Colon (tissue), 2 donors: ENCODE measurements around the gene NEO1.

Source experiments
- FAIRE-seq: peaks from 2 replicates; lab custom pipeline; 2012; peaks lifted over from hg19 to GRCh38; lab: Jason Lieb, UNC
- donor health status: control.
- donor health status: control.

The NEO1 gene

DNA sequence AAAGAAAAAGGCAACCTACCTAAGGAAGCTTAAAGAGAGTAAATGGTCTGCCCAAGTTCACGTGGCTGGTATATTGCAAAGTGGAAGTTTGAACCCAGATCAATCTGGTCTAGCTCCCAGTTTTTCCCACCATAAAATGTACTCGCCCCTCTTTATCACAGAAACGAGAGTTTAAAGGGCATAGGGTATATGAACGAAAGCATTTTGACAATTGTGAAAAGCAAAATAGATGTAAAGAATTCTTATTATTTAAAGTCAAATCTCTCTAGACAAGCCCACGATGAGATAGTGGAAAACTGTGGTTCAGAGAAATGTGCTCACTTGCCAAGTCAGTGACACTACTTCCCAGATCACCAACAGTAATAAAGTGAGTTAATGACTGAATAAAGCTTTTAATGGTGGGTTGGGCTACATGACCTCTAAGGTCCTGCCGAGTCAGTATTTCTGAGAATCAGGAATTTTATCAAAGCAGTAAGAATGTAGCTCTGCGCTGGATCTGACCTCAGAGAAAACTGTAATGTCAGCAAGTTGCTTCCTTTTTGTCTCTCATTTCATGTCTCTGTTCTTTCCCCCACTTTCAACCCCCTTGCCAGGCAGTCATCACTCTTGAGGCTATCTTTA, 23.3 kb upstream of the NEO1 start:
- no peak for FAIRE-seq

DNA sequence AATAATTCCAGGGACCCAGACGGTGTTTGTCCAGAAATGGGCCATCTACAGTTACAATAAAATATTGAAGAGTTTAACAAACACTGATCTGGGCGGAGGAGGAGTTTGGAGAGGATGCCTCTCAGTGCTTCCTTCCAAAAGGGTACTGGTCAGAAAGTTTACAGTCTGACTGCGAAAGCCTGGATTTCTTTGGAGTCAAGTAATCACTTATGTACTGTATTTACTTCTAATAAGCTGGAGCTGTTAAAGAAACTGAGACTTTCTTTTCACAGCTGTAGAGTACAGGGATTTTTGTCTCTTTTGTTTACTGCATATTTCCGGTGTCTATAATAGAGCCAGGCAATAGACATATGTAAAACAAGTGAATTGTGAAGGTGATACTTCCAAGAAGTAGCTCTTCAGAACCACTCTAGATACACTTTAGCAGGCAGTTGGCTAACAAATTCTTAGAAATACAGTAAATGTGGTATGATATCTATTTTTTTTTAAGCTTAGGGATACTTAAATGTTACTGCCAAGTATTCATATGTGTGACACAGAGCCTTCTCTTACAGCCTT, 22.1 kb upstream of the NEO1 start:
- FAIRE-seq = no peak

DNA sequence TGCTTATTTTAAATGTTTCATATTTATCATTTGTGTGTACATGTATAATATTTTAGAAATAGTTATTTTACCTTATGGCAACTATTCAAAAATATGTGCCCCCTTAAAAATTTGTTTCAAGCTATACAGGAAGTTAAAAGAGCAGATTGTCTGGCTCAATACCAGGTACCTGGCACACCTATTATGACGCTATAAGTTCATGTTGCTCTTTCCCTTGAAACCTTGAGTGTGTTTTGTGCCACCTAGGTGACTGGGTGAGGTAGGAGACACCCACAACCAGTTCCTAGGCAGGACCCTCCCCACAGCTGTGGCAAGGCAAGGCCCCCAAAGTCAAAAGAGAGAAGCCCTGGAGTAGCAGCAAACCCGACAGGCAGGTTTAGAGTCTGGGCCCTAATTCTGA, 20.6 kb upstream of the NEO1 start:
- FAIRE-seq = no peak

DNA sequence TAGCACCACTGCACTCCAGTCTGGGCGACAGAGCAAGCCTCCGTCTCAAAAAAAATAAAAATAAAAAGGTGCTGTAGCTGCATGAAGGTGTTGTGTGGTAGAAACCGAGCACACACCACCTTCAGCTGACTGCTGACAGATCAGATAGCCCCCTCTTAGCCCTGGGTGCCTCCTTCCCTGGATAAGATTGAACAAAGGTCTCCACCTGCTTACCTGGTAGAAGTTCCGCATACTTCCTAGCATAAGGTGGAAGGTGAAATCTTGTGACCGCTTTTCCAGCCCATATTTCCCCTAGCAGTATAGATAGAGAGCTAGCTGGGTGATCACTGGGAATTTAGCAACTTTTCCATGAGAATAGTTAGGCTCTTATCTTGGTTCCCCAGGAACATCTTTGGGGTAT, 18.7 kb upstream of the NEO1 start:
- FAIRE-seq = no peak

DNA sequence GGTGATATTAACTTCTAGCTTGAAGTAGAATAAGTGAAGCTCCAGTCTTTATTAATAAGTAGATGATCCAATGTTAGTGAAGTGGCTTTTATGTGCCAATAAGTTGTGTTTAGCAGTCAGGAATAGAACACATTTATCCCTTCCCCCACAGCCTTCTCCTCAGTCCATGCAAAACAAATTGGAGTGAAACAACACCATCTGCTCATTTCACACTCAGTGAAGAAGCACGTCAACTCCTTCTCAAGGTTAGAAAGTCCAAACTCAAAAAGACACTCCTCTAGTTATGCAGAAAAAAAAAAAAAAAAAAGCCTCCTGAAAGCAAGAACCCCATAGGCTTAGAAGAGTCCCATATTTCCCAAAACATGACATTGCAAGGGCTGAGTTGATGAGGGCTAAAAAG, 18.0 kb upstream of the NEO1 start:
- no peak for FAIRE-seq

DNA sequence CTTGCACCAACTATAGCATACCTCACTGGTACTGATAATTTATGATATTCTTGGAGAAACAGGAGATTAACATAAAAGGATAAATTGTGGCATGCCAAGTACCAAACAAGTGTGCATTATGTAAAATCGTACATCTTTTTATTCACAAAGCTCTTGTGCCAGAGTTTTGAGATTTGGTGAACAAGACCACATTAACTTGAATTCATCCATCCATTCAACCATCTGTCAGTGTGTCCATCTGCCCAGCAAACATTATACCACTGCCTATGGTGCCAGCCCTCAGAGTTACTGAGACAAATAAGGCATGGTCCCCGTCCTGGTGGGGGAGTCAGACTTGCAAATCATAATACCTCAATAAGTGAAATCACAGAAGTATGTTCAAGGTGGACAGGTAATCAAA, 17.0 kb upstream of the NEO1 start:
- FAIRE-seq = no peak

DNA sequence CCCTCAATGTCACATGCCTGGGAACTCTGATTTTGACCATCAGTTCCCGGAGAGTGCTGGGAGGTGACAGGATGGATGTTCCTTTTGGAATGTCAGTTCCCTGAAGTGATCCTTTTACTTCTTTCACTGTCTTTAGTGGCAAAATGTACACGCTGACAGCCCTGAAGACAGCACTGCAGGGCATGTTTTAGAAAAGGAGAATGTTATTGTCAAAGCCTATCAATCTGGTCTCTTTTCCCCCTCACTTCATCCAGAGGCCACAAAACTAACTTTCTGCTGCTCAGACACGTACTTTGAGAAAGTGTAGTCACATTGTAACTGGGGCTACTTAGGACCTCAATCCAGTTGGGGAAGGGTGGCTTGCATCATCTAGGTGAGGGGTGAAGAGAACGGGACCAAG, 14.0 kb upstream of the NEO1 start:
- FAIRE-seq = no peak

DNA sequence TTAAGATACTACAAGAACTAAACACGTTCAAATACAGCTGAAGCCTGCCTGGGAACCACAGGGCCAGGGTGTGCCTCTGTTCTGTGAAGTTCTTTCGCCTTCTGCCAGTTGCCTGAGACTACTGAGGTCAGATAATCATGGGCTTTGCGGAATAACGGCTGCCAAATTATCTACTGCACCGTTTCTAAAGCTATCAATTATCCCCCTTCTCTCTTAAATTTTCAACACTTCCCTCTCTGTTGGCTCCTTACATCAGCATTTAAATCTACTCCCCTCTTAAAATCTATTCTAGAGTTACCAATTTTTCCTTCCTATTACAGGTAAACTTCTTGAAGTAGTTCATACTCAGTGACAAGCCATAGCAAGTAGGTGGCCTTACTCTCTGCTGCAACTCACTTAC, 6.2 kb upstream of the NEO1 start:
- no peak for FAIRE-seq

DNA sequence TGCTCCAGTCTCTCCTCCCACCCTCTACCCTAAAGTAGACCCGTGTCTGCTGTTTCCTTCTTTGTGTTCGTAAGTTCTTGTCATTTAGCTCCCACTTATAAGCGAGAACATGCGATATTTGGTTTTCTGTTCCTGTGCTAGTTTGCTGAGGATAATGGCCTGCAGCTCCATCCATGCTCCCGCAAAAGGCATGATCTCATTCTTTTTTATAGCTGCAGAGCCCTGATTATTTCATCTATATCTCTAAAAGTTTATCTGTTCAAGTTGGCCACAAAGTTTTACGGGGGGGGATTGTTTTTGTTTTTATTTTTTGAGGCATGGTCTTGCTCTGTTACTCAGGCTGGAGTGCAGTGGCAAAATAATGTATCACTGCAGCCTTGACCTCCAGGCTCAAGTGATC, 4.4 kb upstream of the NEO1 start:
- no peak for FAIRE-seq

DNA sequence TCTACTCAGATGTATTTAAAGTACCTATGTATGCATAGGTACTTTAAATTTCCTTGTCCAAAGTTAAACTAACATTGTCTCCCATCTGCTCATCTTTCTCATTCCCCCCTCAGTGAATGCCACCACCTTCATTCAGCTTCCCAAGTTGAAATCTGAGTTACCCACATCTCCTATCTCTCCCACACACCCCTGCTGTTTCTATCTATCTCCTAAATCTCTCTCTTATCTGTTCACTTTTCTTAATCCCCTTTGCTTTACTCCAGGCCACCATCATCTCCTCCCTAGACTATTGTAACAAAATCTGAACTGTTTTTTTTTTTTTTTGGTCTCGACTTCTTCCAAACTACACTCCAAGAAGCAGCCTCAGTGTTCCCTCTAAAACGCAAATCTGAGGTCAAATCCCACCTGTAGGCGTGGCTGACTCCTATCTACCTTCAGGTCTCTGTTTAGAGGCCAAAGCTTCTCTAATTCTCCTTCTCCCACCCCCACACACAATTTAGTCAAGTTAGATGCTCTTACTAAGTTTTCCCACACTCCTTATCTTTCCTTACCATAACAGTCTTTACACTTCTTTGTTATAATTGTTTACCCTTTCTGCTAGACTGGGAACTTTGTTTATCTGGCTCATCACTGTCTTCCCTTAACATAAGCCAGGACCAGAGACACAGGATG, 3.5 kb upstream of the NEO1 start:
- FAIRE-seq = no peak

DNA sequence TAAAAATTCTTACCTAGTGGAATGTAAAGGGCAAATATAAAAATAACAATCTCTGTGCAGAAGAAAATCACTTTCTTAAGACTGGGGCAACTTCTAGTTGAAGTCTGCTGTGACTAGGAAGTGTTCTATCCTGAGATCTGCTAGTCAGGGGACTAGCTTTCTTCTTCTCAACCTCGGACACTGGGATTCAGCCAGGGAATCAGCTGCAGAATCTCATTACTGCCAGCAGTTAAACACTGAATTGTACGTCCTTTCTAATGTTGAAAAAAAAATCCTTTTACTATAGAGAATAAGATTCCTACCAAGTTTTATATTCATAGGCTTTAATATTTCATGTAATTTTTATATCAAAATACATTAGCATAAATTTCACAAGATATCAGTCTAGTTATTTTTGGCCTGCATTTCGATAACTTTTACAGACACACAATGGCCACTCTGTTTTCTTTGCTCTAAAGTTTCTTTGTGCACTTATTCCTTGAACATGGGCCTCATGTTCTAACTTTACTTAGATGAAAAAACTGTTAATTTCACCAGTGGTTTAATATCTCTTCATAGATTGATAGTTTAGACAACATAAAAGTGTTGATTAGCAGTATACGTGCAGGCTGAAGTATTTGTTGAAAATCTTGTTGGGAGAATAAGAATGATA, 2.6 kb upstream of the NEO1 start:
- FAIRE-seq = no peak

DNA sequence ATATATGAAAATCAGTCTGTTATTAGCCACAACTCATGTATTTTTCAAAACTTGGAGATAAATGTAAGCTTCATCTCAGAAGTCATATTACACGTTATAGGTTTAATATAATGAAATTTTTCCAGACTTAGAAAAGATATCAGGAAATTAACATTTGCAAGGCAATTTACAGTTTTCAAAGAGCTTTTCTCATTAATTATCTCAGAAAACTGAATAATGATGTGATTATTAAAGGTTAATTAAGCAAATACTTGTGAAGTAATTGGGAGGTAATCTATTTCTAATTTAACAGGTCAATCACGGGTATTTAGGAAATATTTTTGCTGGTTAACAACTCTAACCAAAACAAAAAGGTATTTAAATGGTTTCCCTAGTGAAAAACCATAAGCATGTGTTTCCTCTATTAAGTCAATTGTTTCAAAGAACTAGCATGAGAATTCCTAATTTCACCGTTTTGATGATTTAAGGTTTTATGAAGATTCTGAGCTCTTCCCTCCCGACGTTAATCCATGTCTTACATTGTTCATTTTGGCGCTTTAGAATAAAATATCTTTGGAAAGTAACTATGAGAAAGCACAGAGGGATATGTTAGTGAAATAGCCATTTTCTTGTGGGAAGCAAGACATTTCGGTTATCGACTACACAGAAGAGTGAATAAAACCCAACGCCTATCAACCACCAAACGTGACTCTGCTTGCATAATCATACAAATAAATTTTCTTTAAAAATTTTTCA, 1.5 kb upstream of the NEO1 start:
- FAIRE-seq = no peak

DNA sequence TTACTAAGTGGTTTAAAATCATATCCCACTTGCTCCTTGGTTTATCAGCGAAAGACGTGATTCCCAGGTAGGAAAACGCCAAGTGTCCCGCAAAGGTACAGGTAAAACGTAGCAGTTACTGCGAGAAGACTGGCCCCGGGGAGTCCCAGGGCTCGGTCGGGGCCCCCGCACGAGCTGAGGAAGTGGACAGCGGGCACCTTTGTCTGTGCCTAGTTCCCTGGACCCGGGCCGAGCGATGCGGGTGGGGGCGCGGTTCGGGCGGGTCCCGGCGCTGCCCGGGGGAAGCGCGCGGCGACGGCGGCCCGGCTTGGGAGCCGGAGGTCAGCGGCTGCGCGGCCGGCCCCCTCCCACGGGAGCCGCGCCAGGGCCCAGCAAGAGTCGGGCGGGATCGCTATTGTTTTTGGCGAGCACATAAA, 864 bp upstream of the NEO1 start:
- FAIRE-seq = no peak

DNA sequence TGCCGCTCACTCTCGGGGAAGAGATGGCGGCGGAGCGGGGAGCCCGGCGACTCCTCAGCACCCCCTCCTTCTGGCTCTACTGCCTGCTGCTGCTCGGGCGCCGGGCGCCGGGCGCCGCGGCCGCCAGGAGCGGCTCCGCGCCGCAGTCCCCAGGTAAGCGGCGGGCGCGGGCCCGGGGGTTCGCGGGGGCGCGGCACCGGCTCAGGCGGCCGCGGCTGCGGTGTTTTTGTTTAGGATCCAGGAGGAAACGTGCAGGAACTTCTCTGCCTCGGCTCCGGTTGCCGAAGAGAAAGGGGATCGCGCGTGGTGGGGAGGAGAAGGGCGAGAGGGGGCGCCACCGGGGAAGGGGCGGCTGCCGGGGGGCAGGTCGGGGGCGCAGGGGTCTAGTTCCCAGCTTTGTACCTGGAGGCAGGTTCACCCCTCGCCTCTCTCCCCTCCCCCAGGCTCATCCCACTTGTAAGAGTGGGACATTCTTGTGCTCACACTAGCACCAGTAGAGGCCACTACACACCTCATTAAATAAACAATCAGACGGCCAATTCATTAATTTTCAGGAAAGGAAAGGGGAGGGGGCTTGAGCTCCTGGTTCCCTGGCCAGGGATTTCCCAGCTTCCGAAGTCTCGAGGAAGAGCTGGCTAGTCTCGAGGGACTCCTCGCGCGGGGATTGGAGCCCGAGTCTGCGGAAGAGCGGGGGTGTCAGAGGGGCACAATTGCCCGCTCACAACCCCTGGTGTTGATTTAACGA, 562 bp downstream of the NEO1 start:
- FAIRE-seq = no peak

DNA sequence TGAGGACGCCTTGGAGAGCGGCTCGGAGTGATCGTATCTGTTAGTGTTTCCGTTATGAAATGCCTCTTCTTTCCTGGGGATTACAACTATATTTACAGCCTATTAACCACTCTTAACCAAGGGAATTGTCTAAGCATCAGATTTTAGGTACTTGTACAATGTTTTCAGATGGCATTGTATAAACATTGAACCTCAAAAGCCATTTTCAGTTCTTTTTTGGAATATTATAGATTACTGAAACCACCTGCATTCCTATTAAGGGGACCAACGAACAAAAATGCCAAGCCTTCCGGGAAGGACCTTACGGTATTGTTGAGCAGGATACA, 1.1 kb downstream of the NEO1 start:
- FAIRE-seq = no peak

DNA sequence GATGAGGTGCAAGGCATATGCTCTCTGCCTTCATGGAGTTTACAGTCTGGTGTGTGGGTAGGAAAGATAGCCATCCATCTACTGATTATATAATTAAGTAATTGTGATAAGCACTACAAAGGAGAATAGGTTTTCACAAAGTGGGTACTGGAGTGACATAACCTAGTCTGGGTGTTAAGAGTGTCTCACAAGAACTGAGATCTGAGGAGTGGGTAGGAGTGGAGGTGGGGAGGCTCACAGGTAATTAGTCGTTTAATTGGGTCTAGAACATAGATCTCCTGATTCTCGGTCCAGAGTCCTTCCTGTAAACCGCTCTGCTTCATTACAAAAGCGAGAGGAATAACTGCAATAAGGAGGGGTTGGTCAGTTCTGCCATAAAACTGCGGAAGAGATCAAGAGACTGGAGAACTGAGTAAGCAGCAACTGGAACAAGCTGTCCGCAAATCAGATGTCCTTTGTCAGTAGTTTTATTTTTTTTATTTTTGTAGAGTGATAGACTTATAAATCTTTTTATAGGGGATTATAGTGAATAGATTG, 2.2 kb downstream of the NEO1 start:
- FAIRE-seq = peak; percentile 49

DNA sequence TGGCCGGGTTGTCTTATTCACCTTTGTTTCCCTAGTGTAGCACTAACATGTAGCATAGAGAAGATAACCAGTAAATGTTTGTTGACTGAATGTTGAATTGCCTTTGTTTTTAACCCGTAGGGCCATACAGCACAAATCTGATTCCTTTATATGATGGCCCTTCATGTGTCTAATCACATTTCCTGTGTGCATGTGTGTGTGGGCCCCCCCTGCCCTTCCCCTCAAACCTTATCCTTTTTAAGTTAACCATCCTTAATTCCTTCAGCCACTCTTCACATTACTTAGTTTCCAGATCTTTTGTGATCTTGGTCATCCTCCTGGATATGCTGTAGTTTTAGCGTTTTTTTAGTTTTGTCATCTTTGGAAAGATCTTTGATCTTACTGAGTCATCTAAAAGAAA, 4.2 kb downstream of the NEO1 start:
- no peak for FAIRE-seq

DNA sequence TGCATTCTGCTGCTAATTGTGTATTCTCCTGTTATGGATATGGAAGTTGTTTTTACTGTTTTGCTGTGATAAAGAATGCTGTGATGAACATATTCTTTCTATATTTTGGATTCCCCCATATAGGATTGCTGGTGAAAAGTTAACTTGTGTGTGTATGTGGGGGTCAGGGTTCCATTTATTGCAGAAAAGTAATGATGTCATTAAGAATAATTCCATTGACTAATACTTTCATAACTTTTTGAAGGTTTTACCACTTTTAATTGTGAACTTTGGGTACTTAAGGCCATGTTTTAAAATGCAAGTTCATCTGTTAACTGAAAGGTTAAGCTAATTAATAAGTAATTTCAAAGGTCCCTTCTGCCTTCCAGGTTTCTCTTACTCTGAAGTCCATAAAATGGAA, 6.2 kb downstream of the NEO1 start:
- FAIRE-seq = no peak

DNA sequence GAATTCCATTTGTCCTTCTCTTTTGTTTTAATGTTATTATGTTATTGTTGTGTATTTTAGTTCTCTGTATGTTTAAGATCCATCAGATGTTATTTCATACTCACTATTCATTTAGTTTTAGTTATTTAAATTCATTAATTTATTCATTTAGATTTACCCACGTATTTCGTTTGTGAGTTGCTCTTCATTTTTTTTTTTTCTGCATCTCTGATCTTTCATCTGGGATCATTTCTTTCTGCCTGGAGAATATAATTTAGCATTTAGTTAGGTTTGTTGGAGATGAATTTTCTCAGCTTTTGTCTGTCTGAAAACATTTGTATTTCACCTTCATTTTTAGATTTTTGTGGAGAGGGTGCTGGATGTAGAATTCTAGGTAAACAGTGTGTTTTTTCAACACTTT, 12.9 kb downstream of the NEO1 start:
- FAIRE-seq = no peak

DNA sequence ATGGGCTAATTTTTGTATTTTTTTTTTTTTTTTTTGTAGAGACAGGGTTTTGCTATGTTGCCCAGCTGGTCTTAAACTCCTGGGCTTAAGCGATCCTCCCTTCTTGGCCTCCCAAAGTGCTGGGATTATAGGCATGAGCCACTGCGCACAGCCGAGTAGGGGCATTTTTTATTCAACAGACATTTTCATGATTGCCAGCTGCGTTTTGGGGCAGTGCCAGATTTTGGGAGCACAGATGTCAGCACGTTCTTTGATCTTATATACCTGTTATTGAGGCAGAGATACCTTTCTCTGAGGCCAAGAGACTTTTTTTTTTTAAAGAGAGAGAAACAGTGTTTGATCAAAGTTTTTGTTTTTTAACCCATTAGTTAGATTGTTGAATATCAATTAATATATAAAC, 16.8 kb downstream of the NEO1 start:
- FAIRE-seq = no peak

DNA sequence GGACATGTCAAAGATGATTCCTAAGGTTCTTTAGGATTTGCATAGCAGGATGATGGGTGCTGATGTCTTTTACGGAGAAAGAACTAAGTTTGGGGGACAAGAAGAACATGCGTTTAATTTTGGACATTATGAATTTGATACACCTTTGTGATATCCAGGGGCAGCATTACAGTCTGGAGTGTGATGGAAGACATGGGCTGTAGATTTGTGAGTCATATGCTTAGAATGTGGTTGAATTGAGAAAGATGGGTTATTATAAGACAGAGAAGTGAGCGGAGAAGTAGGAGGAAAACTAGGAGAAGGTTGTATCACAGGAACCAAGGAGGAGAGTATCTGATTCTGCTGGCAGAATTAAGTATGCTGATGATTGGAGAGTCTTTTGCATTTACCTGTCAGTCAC, 20.6 kb downstream of the NEO1 start:
- FAIRE-seq = no peak

DNA sequence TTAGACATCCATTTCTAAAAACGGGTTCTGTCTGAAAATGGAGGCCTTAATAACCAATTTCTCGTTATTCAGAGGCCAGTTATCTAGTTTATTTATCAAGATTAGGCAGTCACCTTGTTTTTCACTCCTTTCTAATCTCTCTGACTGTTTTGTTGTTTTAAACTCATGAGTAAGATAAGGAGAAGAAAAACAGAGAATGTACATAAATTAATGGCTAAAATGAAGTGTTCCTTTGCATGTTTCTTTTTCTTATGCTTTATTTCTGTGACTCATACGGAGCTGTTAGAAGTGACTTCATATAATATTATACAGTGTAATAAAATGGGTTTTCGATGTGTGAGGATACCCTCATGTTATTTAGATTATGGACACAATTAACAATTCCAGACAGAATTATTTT, 22.0 kb downstream of the NEO1 start:
- FAIRE-seq = no peak
